ENCODE data around the gene GALM.

GALM gene

DNA sequence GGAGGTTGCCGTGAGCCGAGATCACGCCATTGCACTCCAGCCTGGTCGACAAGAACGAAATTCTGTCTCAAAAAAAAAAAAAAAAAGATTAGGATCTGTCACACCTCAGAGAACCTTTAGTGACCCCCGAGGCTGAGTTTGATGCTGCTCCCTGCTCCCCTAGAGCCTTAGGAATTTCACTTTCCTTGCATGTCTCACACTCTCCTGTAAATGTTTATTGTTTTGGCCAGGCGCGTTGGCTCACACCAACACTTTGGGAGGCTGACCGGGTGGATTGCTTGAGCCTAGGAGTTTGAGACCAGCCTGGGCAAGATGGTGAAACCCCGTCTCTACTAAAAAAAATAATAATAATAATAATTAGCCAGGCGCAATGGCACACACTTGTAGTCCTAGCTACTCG, 53.8 kb downstream of the GALM start:
- H3K9me3 ChIP-seq (ENCODE audit: insufficient read depth, low read length): no peaks in the 10 kb centered on the region
- no peaks in the 10 kb centered on the region for H3K9me2 ChIP-seq (replicated peaks; ENCODE audit: insufficient read depth, low read length)
- no peaks in the 10 kb centered on the region for H4K20me1 ChIP-seq (ENCODE audit: low read depth, low read length)
- no peak for TF ChIP-seq EZH2phosphoT487 (conservative IDR thresholded peaks at IDR 0.05; ENCODE audit: low read length)
- TF ChIP-seq, protein P1, sequence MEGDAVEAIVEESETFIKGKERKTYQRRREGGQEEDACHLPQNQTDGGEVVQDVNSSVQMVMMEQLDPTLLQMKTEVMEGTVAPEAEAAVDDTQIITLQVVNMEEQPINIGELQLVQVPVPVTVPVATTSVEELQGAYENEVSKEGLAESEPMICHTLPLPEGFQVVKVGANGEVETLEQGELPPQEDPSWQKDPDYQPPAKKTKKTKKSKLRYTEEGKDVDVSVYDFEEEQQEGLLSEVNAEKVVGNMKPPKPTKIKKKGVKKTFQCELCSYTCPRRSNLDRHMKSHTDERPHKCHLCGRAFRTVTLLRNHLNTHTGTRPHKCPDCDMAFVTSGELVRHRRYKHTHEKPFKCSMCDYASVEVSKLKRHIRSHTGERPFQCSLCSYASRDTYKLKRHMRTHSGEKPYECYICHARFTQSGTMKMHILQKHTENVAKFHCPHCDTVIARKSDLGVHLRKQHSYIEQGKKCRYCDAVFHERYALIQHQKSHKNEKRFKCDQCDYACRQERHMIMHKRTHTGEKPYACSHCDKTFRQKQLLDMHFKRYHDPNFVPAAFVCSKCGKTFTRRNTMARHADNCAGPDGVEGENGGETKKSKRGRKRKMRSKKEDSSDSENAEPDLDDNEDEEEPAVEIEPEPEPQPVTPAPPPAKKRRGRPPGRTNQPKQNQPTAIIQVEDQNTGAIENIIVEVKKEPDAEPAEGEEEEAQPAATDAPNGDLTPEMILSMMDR (IDR thresholded peaks at IDR 0.05; ENCODE audit: insufficient read depth, low read length, poor library complexity, severe bottlenecking): no peak
- H2AFZ ChIP-seq (ENCODE audit: low read depth, low read length, severe bottlenecking): no peak overlapping the region
- H3F3A ChIP-seq (ENCODE audit: insufficient read depth): no peaks in the 10 kb centered on the region
- H3K79me2 ChIP-seq (ENCODE audit: insufficient read depth, low read length): no peaks in the 10 kb centered on the region
- no peak overlapping the region for H3K4me3 ChIP-seq (ENCODE audit: insufficient read depth, low read length, poor library complexity, severe bottlenecking)
- no peak overlapping the region for H3K9ac ChIP-seq (ENCODE audit: low read length)
- no peak overlapping the region for H3K27ac ChIP-seq (ENCODE audit: low read depth, low read length)
- no peaks in the 10 kb centered on the region for H3K36me3 ChIP-seq (ENCODE audit: low read length)
- no peak overlapping the region for H3K4me2 ChIP-seq (ENCODE audit: low read depth, low read length, poor library complexity, severe bottlenecking)
- no peaks in the 10 kb centered on the region for H3K27me3 ChIP-seq (ENCODE audit: low read length)

DNA sequence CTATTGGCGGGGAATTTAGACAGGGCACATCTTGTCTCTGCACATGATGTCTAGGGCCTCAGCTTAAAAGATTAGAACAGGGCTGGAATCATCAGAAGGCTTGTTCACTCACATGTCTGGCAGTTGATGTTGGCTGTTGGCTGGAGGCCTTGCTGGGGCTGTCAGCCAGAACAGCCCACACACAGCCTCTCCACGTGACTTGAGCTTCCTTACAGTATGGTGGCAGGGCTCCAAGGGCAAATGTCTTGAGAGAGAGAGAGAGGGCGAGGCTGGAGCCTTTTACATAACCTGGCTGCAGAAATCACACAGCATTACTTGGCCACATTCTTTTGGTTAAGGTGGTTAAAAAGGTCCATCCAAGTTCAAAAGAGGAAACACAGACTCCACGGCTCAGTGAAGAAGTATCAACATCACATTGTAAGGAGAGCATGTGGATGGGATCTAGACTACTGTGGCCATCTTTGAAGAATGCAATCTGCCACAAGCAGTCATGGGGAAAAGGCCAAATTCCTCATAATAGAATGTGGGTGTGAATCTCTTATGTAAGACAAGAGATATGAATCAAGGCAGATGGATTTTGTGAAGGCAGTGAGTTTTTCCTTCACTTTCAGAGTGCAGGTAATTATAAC, 54.8 kb downstream of the GALM start:
- Histone ChIP-seq H3K9me2 (replicated peaks; ENCODE audit: insufficient read depth, low read length) (no peaks in the 10 kb centered on the region), H3K27me3 (ENCODE audit: low read length) (no peaks in the 10 kb centered on the region), H3K36me3 (ENCODE audit: low read length) (no peaks in the 10 kb centered on the region), H2AFZ (ENCODE audit: low read depth, low read length, severe bottlenecking) (no peak overlapping the region), H3F3A (ENCODE audit: insufficient read depth) (no peaks in the 10 kb centered on the region), H3K9me3 (ENCODE audit: insufficient read depth, low read length) (no peaks in the 10 kb centered on the region), H3K4me2 (ENCODE audit: low read depth, low read length, poor library complexity, severe bottlenecking) (no peak overlapping the region), H4K20me1 (ENCODE audit: low read depth, low read length) (no peaks in the 10 kb centered on the region), H3K4me3 (ENCODE audit: insufficient read depth, low read length, poor library complexity, severe bottlenecking) (no peak overlapping the region), H3K79me2 (ENCODE audit: insufficient read depth, low read length) (no peaks in the 10 kb centered on the region), H3K27ac (ENCODE audit: low read depth, low read length) (no peak overlapping the region), H3K9ac (ENCODE audit: low read length) (no peak overlapping the region)
- TF ChIP-seq, protein P1 (IDR thresholded peaks at IDR 0.05; ENCODE audit: insufficient read depth, low read length, poor library complexity, severe bottlenecking): no peak
- no peak for TF ChIP-seq EZH2phosphoT487 (conservative IDR thresholded peaks at IDR 0.05; ENCODE audit: low read length)

DNA sequence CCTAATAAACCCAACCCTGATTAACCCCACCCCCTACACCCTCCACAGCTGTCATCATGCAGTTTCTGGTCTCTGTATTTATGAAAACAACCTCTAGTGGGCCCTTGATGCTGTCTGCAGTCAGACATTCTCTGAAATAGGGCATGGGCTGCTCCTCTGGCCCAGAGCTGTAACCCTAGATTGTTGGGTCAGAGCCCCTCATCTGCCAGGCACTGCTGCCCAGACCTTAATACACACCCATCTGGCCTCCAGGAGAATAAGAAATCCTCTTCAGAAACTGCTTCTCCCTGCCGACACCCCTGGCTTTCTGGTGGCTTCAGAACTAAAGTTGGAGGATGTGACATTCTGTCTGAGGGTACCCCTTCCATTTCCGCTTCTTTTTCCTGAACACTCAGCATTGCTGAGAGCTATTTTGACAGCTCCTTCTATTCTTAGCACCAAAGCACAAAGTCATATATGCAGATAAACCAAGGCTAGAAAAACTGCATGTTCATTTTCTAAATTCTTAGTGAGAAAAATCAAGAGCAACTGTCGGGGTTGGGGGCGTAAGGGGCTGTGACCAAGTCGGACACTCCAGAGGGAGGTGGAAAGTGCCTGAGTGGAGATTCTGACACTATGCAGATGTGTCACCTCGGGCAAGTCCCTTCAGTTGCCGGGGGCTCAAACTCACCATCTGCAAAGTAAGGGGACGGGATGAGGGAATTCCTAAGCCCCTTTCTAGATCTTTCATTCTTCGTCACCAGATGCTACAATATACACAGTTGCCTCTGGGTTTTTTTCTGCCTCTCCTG, 56.6 kb downstream of the GALM start:
- Histone ChIP-seq H3K36me3 (ENCODE audit: low read length) (no peaks in the 10 kb centered on the region), H3K27ac (ENCODE audit: low read depth, low read length) (no peak overlapping the region), H3K9me2 (replicated peaks; ENCODE audit: insufficient read depth, low read length) (no peaks in the 10 kb centered on the region), H3K4me2 (ENCODE audit: low read depth, low read length, poor library complexity, severe bottlenecking) (no peak overlapping the region), H3F3A (ENCODE audit: insufficient read depth) (no peaks in the 10 kb centered on the region), H2AFZ (ENCODE audit: low read depth, low read length, severe bottlenecking) (no peak overlapping the region), H4K20me1 (ENCODE audit: low read depth, low read length) (no peaks in the 10 kb centered on the region), H3K9me3 (ENCODE audit: insufficient read depth, low read length) (no peaks in the 10 kb centered on the region), H3K4me3 (ENCODE audit: insufficient read depth, low read length, poor library complexity, severe bottlenecking) (no peak overlapping the region), H3K27me3 (ENCODE audit: low read length) (no peaks in the 10 kb centered on the region), H3K79me2 (ENCODE audit: insufficient read depth, low read length) (no peaks in the 10 kb centered on the region), H3K9ac (ENCODE audit: low read length) (no peak overlapping the region)
- TF ChIP-seq, protein P1 (IDR thresholded peaks at IDR 0.05; ENCODE audit: insufficient read depth, low read length, poor library complexity, severe bottlenecking): no peak
- no peak for TF ChIP-seq EZH2phosphoT487 (conservative IDR thresholded peaks at IDR 0.05; ENCODE audit: low read length)

Data from SU-DHL-6 (cell line).